Heart right ventricle (tissue), 16 donors: Measurements from ENCODE around the gene PLEKHG1. TPM values are rescaled to one million over a fixed set of nuclear protein-coding genes. Genes with fewer than 3 reads are reported as not detected.
A peak's percentile ranks its signal among the peaks of the same experiment; 100 is the strongest.

ENCODE experiments used
- ATAC-seq, 8 donors: fragments of 200-7000 bp; cut with Tn5 transposase; one replicate each; pipeline ENCODE4 v1.9.1; 2020; ENCODE audit warnings: mild to moderate bottlenecking in 8 of 8, moderate library complexity in 8 of 8, moderate number of reproducible peaks in 1 of 8
- DNase-seq, 2 donors: peaks; one replicate each; pipeline ENCODE4 v3.0.0-alpha.2; 2020
- H3K27ac ChIP-seq, 10 donors: fragments of 200-600 bp; sonication (generic) in 2 of 10; one replicate each; pipeline versions ENCODE4 v1.5.0 to v1.8.0; 2020 to 2022; ENCODE audit warnings: mild to moderate bottlenecking in 3 of 10
- H3K27me3 ChIP-seq, 7 donors: fragments of 200-600 bp; one replicate each; pipeline ENCODE4 v1.8.0; 2021 to 2022; ENCODE audit warnings: mild to moderate bottlenecking in 2 of 7
- H3K36me3 ChIP-seq, 9 donors: fragments of 200-600 bp; sonication (generic) in 1 of 9; one replicate each; pipeline versions ENCODE4 v1.5.0 to v1.8.0; 2020 to 2022; ENCODE audit warnings: mild to moderate bottlenecking in 2 of 9
- H3K4me1 ChIP-seq, 9 donors: fragments of 200-600 bp; sonication (generic) in 1 of 9; one replicate each; pipeline versions ENCODE4 v1.5.0 to v1.8.0; 2020 to 2022; ENCODE audit warnings: mild to moderate bottlenecking in 4 of 9
- H3K4me3 ChIP-seq, 10 donors: fragments of 200-600 bp; sonication (generic) in 2 of 10; one replicate each; pipeline versions ENCODE4 v1.5.0 to v1.8.0; 2020 to 2022; ENCODE audit warnings: mild to moderate bottlenecking in 7 of 10, moderate library complexity in 2 of 10
- H3K9me3 ChIP-seq, 11 donors: fragments of 200-600 bp in 10 of 11; sonication (generic) in 2 of 11; one replicate each; pipeline versions ENCODE4 v1.5.0 to v1.8.0; 2013 to 2022; ENCODE audit warnings: mild to moderate bottlenecking in 2 of 11, control low read depth in 1 of 11, moderate library complexity in 1 of 11
- WGBS, 2 donors: extraction: QIAGEN DNeasy Blood & Tissue Kit; methylation state at CpG; one replicate each; pipeline ENCODE4 v1.1.7; 2013; ENCODE audit warnings: inconsistent platforms in 1 of 2; 5-methylcytosine and 5-hydroxymethylcytosine counted together
- intact Hi-C, 10 donors: fragments of 100-400 bp; cut with DNase I; formaldehyde crosslinking; loops; one replicate each; pipeline versions ENCODE4 v1.11.1 to v1.14.2; 2022
- polyA plus RNA-seq, 2 donors: library from polyadenylated mRNA; stranded (reverse); fragments of 200-250 nt; gene quantifications; one replicate each; pipeline ENCODE4 v1.2.3, GENCODE V29; 2013
- total RNA-seq, 10 donors: library from RNA; stranded (reverse); fragmentation: NEBNext Ultra II Directional in 3 of 10; extraction: Animal tissue kit (Norgen Biotek cat#: 25700) in 3 of 10; gene quantifications; one replicate each; pipeline versions ENCODE4 v1.2.1 to v1.2.4, GENCODE V29; 2021 to 2023
- TF ChIP-seq, protein P1 (sequence below), 9 donors: fragments of 200-600 bp; sonication (generic) in 2 of 9; IDR thresholded peaks; one replicate each; pipeline versions ENCODE4 v1.5.0 to v1.8.0; 2021 to 2022; ENCODE audit warnings: antibody characterized with exemption in 9 of 9, mild to moderate bottlenecking in 5 of 9, moderate library complexity in 1 of 9
- donor health status: Arrhythmogenic right ventricular cardiomyopathy.
- donor health status: ischemic (EF 13 %, LVEDD 7.1; RV severe dilation, severe dysfunction).
- donor health status: healthy with polysubstance abuse.
- donor health status: DM: no; HTN: yes; CAD: no.
- donor health status: DM: no; HTN: no; CAD: no.
- donor health status: ischemic (EF 25% LVEDD 6.9; RV normal size, moderate dysfunction).
- donor health status: ischemic (EF 25% LVEDD 5.7; RV mildly dilated, moderate dysfunction).
- donor health status: healthy.
- donor health status: DM: yes; HTN: yes; CAD: no.
- donor health status: Ischemic cardiomyopathy.
- donor health status: ischemic (EF 35%, LVEDD 5.7; RV mildly dilated, moderate dysfunction).
- donor health status: nonischemic (EF 11% LVEDD 7.7; RV severe dilation, severe dysfunction).
- donor health status: DM: yes; HTN: yes; CAD: no.
- donor health status: PGD.
- donor health status: ischemic (EF 29% LVEDD 5.4; RV normal size, mild dysfunction).
- donor health status: nonischemic (EF 23%, LVEDD 6.1; RV moderate dilation, normal function).

Gene PLEKHG1
- total and polyA plus RNA-seq, 12 donors: 2.6 to 22.2 (median 8.8) TPM

DNA sequence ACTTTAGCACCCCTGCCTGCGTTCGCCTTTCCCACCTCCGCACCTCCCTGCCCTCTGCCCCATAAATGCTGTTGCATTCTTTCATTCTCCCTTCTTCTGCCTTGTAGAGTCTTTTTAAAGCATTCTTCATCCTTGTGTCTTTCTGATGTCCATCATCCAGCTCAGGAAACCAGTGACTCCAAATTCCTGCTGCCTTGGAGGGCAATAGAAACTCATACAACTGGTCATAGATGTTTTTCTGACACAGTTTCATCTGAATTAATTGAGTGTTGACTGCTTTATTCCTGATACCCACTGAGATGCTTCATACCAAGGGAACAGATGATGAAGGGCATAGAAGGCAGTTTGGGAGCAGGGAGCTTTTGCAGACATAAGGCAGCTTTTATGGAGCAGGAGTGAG is 19.6 kb downstream of the PLEKHG1 start:
- Histone ChIP-seq H3K27ac (peak overlapping the region in 4 of 10 donors; percentile 13 to 53 (median 37)), H3K4me3 (no peak overlapping the region), H3K4me1 (peaks cover 0 to 79% (median 48%) of the 10 kb centered on the region in 9 donors), H3K27me3 (no peaks in the 10 kb centered on the region), H3K36me3 (no peaks in the 10 kb centered on the region), H3K9me3 (no peaks in the 10 kb centered on the region)
- no peak for ATAC-seq
- intact Hi-C loops: no loop called here
- WGBS, 2 donors: 99 to 100% methylated on average over 3 of the region's 3 CpGs
- no peak for DNase-seq
- TF ChIP-seq, protein P1, sequence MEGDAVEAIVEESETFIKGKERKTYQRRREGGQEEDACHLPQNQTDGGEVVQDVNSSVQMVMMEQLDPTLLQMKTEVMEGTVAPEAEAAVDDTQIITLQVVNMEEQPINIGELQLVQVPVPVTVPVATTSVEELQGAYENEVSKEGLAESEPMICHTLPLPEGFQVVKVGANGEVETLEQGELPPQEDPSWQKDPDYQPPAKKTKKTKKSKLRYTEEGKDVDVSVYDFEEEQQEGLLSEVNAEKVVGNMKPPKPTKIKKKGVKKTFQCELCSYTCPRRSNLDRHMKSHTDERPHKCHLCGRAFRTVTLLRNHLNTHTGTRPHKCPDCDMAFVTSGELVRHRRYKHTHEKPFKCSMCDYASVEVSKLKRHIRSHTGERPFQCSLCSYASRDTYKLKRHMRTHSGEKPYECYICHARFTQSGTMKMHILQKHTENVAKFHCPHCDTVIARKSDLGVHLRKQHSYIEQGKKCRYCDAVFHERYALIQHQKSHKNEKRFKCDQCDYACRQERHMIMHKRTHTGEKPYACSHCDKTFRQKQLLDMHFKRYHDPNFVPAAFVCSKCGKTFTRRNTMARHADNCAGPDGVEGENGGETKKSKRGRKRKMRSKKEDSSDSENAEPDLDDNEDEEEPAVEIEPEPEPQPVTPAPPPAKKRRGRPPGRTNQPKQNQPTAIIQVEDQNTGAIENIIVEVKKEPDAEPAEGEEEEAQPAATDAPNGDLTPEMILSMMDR (IDR thresholded peaks at IDR 0.05): no peak

DNA sequence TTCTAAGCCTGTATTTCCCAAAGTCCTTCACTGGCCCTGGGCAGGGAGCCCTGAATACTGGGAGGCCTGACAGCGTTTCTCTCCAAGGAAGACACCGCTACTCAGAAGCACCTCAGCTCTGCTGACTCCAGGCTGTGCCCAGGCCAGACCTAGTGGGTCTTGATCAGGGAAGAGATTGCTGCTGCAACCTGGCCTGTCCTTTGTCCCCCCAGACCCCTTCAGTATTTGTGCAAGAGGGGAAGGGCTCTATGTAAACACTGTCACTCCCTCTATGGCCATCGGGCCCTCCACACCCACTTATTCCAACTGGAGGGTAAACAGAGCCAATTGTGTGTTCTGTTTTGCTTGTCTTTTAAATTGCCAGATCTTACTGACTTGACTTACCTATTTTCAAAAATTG is 20.6 kb downstream of the PLEKHG1 start:
- Histone ChIP-seq H3K36me3 (no peaks in the 10 kb centered on the region), H3K9me3 (no peaks in the 10 kb centered on the region), H3K27me3 (no peaks in the 10 kb centered on the region), H3K27ac (peak overlapping the region in 1 of 10 donors; percentile 29), H3K4me1 (peaks cover 0 to 78% (median 48%) of the 10 kb centered on the region in 9 donors), H3K4me3 (no peak overlapping the region)
- no peak for ATAC-seq
- no peak for DNase-seq
- WGBS, 2 donors: 60 to 69% methylated on average over 3 of the region's 3 CpGs
- intact Hi-C loops: no loop called here
- TF ChIP-seq, protein P1 (IDR thresholded peaks at IDR 0.05): no peak

DNA sequence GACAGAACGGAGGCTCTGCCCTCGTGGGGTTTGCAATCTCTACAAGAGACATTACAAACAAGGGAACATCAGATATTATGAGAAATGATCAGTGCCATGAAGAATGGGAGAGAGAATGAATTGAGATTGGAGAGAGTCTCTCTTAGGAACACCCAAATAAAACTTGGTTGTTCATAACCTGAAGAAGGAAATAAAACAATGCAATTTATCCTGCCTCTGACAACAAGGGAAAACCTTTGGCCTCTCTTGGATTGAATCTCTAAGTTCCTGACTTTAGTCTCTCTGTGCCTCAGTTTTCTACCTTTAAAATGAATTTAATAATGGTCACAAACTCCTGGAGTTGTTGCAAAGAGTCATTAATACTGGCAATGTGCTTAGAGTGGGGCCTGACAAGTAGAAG is 21.1 kb downstream of the PLEKHG1 start:
- whole genome bisulfite sequencing, 2 donors: 79 to 82% methylated on average over 2 of the region's 2 CpGs
- H3K36me3 ChIP-seq: no peaks in the 10 kb centered on the region
- peak overlapping the region in 1 of 10 donors; percentile 29 for H3K27ac ChIP-seq
- H3K4me3 ChIP-seq: no peak overlapping the region
- DNase-seq (no peak), ATAC-seq (no peak)
- H3K9me3 ChIP-seq: no peaks in the 10 kb centered on the region
- H3K4me1 ChIP-seq: peaks cover 0 to 73% (median 48%) of the 10 kb centered on the region in 9 donors
- TF ChIP-seq, protein P1 (IDR thresholded peaks at IDR 0.05): no peak
- no peaks in the 10 kb centered on the region for H3K27me3 ChIP-seq
- intact Hi-C loops: no loop called here

DNA sequence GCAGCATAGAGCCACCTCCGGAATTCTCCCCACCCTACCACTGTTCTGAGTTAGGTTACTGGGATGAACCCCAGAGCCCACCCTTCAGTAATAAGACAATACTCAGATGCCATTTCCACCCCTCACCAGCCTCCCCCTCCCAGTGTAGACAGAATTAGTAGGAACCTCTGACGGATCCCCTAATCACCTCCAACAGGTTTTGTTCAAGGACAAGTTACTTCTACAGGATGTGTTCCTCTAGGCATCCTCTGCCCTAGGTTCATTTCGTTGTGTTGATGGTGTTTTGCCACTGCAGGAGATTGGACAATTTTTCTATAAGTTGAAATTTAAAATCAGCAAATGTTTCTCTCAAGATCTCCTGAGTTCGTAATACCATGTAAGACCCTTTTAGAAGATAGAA is 22.8 kb downstream of the PLEKHG1 start:
- DNase-seq: no peak
- Histone ChIP-seq H3K27me3 (no peaks in the 10 kb centered on the region), H3K4me3 (no peak overlapping the region), H3K27ac (peak overlapping the region in 8 of 10 donors; percentile 4 to 64 (median 45)), H3K36me3 (no peaks in the 10 kb centered on the region), H3K9me3 (no peaks in the 10 kb centered on the region), H3K4me1 (peaks cover 0 to 77% (median 53%) of the 10 kb centered on the region in 9 donors)
- intact Hi-C loops: no loop called here
- TF ChIP-seq, protein P1 (IDR thresholded peaks at IDR 0.05): no peak
- WGBS, 2 donors: 75 to 85% methylated on average over 4 of the region's 4 CpGs
- ATAC-seq: no peak
